ENCODE results near the gene RET. TPM values are rescaled to one million over a fixed set of nuclear protein-coding genes. Genes with fewer than 3 reads are reported as not detected.

The RET gene
- total RNA-seq, 1 experiment from 2014 or later = not detected

GRCh38 chr10:43121444-43121843 lies 44.6 kb downstream of the RET start:
- H3K27ac Mint-ChIP-seq (ENCODE audit: low read depth, unreplicated experiment) = no peak overlapping the region
- H3K9me3 Mint-ChIP-seq (ENCODE audit: unreplicated experiment) = no peaks in the 10 kb centered on the region
- intact Hi-C loops (cut with micrococcal nuclease) = no loop called here
- no peak for DNase-seq (ENCODE audit: unreplicated experiment)
- BruUV-seq (replicated peaks) = no TSS peak
- CTCF ChIA-PET = interaction anchor here (0.6 to 1.7 kb wide), 4 partner anchors 17 to 238 kb away, joined by 3 to 6 read pairs (median 4); no protein-coding TSS in a partner anchor
- no peaks in the 10 kb centered on the region for H3K36me3 Mint-ChIP-seq (ENCODE audit: insufficient read depth, unreplicated experiment)
- no peak overlapping the region for H3K4me3 Mint-ChIP-seq (ENCODE audit: unreplicated experiment)
- H3K4me1 Mint-ChIP-seq (ENCODE audit: insufficient read depth, unreplicated experiment) = no peaks in the 10 kb centered on the region
- H3K27me3 Mint-ChIP-seq (ENCODE audit: insufficient read depth, unreplicated experiment) = no peaks in the 10 kb centered on the region
- POLR2A ChIA-PET = no interaction called here
- TF ChIP-seq CTCF (IDR thresholded peaks at IDR 0.05; ENCODE audit: unreplicated experiment) = no peak

DNA sequence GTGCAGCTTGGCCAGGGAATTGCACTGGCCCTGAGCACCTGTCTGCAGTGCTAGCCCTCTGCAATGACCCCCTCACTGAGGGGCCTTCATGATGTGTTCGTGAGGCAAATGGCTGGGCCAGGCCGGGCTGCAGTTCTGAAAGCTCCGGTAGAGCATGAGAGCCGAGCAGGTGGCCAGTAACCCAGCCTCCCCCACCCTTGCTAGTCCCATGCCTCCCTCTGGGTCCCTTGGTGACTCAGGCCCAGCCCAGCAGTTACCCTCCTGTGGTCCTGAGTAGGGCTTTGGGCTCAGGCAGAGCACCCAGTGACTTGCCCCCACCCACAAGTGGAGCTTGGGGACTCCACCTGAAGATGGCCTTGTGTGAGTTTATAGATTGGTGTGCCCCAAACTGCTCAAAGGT lies 45.2 kb downstream of the RET start:
- Mint-ChIP-seq H3K4me3 (ENCODE audit: unreplicated experiment) (no peak overlapping the region), H3K27me3 (ENCODE audit: insufficient read depth, unreplicated experiment) (no peaks in the 10 kb centered on the region), H3K4me1 (ENCODE audit: insufficient read depth, unreplicated experiment) (no peaks in the 10 kb centered on the region), H3K9me3 (ENCODE audit: unreplicated experiment) (no peaks in the 10 kb centered on the region), H3K27ac (ENCODE audit: low read depth, unreplicated experiment) (no peak overlapping the region), H3K36me3 (ENCODE audit: insufficient read depth, unreplicated experiment) (no peaks in the 10 kb centered on the region)
- ChIA-PET CTCF (interaction anchor here (1.0 kb wide), 1 partner anchor 171 kb away, joined by 3 read pairs; no protein-coding TSS in a partner anchor), POLR2A (no interaction called here)
- intact Hi-C loops (cut with micrococcal nuclease) = no loop called here
- no peak for TF ChIP-seq CTCF (IDR thresholded peaks at IDR 0.05; ENCODE audit: unreplicated experiment)
- DNase-seq (ENCODE audit: unreplicated experiment) = no peak
- BruUV-seq (replicated peaks) = no TSS peak

- no peaks in the 10 kb centered on the region for H3K4me1 Mint-ChIP-seq (ENCODE audit: insufficient read depth, unreplicated experiment)
- ChIA-PET POLR2A (no interaction called here), CTCF (no interaction called here)
- no peak for DNase-seq (ENCODE audit: unreplicated experiment)
- no peaks in the 10 kb centered on the region for H3K27me3 Mint-ChIP-seq (ENCODE audit: insufficient read depth, unreplicated experiment)
- no peaks in the 10 kb centered on the region for H3K36me3 Mint-ChIP-seq (ENCODE audit: insufficient read depth, unreplicated experiment)
- no peak overlapping the region for H3K4me3 Mint-ChIP-seq (ENCODE audit: unreplicated experiment)
- intact Hi-C loops (cut with micrococcal nuclease) = no loop called here
- no peak overlapping the region for H3K27ac Mint-ChIP-seq (ENCODE audit: low read depth, unreplicated experiment)
- H3K9me3 Mint-ChIP-seq (ENCODE audit: unreplicated experiment) = no peaks in the 10 kb centered on the region
- BruUV-seq (replicated peaks) = no TSS peak
- no peak for TF ChIP-seq CTCF (IDR thresholded peaks at IDR 0.05; ENCODE audit: unreplicated experiment)
Observed at GRCh38 chr10:43122826-43123225, 46.0 kb downstream of the RET start.

GRCh38 chr10:43123361-43124093 lies 46.7 kb downstream of the RET start:
- H3K27me3 Mint-ChIP-seq (ENCODE audit: insufficient read depth, unreplicated experiment) = no peaks in the 10 kb centered on the region
- no peak overlapping the region for H3K4me3 Mint-ChIP-seq (ENCODE audit: unreplicated experiment)
- ChIA-PET POLR2A (no interaction called here), CTCF (no interaction called here)
- H3K36me3 Mint-ChIP-seq (ENCODE audit: insufficient read depth, unreplicated experiment) = no peaks in the 10 kb centered on the region
- H3K27ac Mint-ChIP-seq (ENCODE audit: low read depth, unreplicated experiment) = no peak overlapping the region
- no peak for DNase-seq (ENCODE audit: unreplicated experiment)
- H3K9me3 Mint-ChIP-seq (ENCODE audit: unreplicated experiment) = no peaks in the 10 kb centered on the region
- BruUV-seq (replicated peaks) = no TSS peak
- intact Hi-C loops (cut with micrococcal nuclease) = no loop called here
- no peak for TF ChIP-seq CTCF (IDR thresholded peaks at IDR 0.05; ENCODE audit: unreplicated experiment)
- H3K4me1 Mint-ChIP-seq (ENCODE audit: insufficient read depth, unreplicated experiment) = no peaks in the 10 kb centered on the region
